ENCODE results near the gene AP2A2. TPM values are rescaled to one million over a fixed set of nuclear protein-coding genes. Genes with fewer than 3 reads are reported as not detected.

The AP2A2 gene
- total RNA-seq, 3 donors from 2014 or later = 44.6 to 112 (median 54.7) TPM

- no peak for TF ChIP-seq POLR2AphosphoS5 (IDR thresholded peaks at IDR 0.05)
- no peak for TF ChIP-seq CTCF (IDR thresholded peaks at IDR 0.05)
- TF ChIP-seq POLR2A (IDR thresholded peaks at IDR 0.05) = no peak
- Histone ChIP-seq H3K27ac (no peak overlapping the region), H3K9me3 (no peaks in the 10 kb centered on the region), H3K4me1 (no peaks in the 10 kb centered on the region), H3K36me3 (no peaks in the 10 kb centered on the region), H3K27me3 (no peaks in the 10 kb centered on the region), H3K4me3 (no peak overlapping the region)
- intact Hi-C loops (cut with DNase I; ENCODE audit: low total_unique reads) = no loop called here
- DNase-seq (ENCODE audit: low spot score in 2 of 2) = no peak
Measured at GRCh38 chr11:894575-895201, 31.0 kb upstream of the AP2A2 start.

- Histone ChIP-seq H3K9me3 (no peaks in the 10 kb centered on the region), H3K36me3 (no peaks in the 10 kb centered on the region), H3K4me1 (no peaks in the 10 kb centered on the region), H3K4me3 (no peak overlapping the region), H3K27ac (no peak overlapping the region), H3K27me3 (no peaks in the 10 kb centered on the region)
- intact Hi-C loops (cut with DNase I; ENCODE audit: low total_unique reads) = no loop called here
- TF ChIP-seq POLR2AphosphoS5 (IDR thresholded peaks at IDR 0.05) (no peak), CTCF (IDR thresholded peaks at IDR 0.05) (no peak), POLR2A (IDR thresholded peaks at IDR 0.05) (no peak)
- no peak for DNase-seq (ENCODE audit: low spot score in 2 of 2)
Measured at GRCh38 chr11:895331-896110, 30.1 kb upstream of the AP2A2 start.

- TF ChIP-seq CTCF (IDR thresholded peaks at IDR 0.05) (no peak), POLR2A (IDR thresholded peaks at IDR 0.05) (no peak), POLR2AphosphoS5 (IDR thresholded peaks at IDR 0.05) (no peak)
- Histone ChIP-seq H3K4me1 (no peaks in the 10 kb centered on the region), H3K27ac (no peak overlapping the region)
Measured at GRCh38 chr11:897253-898142, 28.2 kb upstream of the AP2A2 start.

DNA sequence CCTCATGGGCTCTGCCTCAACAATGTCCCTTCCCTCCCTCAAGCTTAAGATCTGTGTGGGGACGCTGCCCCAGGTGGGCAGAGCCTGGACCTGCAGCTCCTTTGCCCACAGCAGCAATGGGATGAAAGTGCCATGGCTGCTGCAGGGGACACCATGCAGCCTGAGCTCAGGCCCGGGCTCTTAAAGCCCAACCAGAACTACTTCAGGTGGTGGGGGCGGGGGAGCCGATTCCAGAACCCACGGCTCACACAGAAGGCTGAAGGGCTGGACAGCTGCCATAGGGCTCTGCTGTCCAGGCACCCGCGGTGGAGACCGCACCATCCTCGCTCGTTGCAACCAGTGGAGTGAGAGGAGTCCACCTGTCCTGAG is 27.5 kb upstream of the AP2A2 start:
- TF ChIP-seq POLR2AphosphoS5 (IDR thresholded peaks at IDR 0.05) (no peak), POLR2A (IDR thresholded peaks at IDR 0.05) (no peak), CTCF (IDR thresholded peaks at IDR 0.05) (no peak)
- H3K27me3 ChIP-seq = no peaks in the 10 kb centered on the region
- intact Hi-C loops (cut with DNase I; ENCODE audit: low total_unique reads) = no loop called here
- no peak overlapping the region for H3K4me3 ChIP-seq
- no peak for DNase-seq (ENCODE audit: low spot score in 2 of 2)
- no peaks in the 10 kb centered on the region for H3K9me3 ChIP-seq
- peaks cover 17% of the 10 kb centered on the region for H3K36me3 ChIP-seq
- H3K4me1 ChIP-seq = no peaks in the 10 kb centered on the region
- no peak overlapping the region for H3K27ac ChIP-seq

More at GRCh38 chr11:897253-898142, 28.2 kb upstream of the AP2A2 start:
- intact Hi-C loops (cut with DNase I; ENCODE audit: low total_unique reads) = no loop called here
- H3K36me3 ChIP-seq = peaks cover 11% of the 10 kb centered on the region
- no peak for DNase-seq (ENCODE audit: low spot score in 2 of 2)
- no peaks in the 10 kb centered on the region for H3K27me3 ChIP-seq
- H3K9me3 ChIP-seq = no peaks in the 10 kb centered on the region
- no peak overlapping the region for H3K4me3 ChIP-seq

All from breast epithelium (tissue), 4 donors.